SK-N-SH (cell line): Measurements from ENCODE around the gene NTSR2. TPM values are rescaled to one million over a fixed set of nuclear protein-coding genes. Genes with fewer than 3 reads are reported as not detected.

Experiments
- CHD2 ChIP-seq: fragments of 150-350 bp; IDR thresholded peaks from 2 replicates; pipeline ENCODE4 v1.6.1; 2018; ENCODE audit warnings: low read length; ENCODE audit not compliant: partially characterized antibody
- EP300 ChIP-seq, 2 experiments: IDR thresholded peaks; 2 replicates each; pipeline versions ENCODE4 v1.4.0 to v1.6.1; 2012; ENCODE audit warnings: borderline replicate concordance in 1 of 2, low read depth in 1 of 2, low read length in 1 of 2
- FOSL2 ChIP-seq: IDR thresholded peaks from 2 replicates; pipeline ENCODE4 v1.4.0; 2012; ENCODE audit warnings: low read depth, mild to moderate bottlenecking, moderate library complexity, borderline replicate concordance
- FOXJ3 ChIP-seq: sonication (generic); formaldehyde crosslinking; IDR thresholded peaks from 2 replicates; pipeline ENCODE4 v1.5.1; 2020; ENCODE audit warnings: mild to moderate bottlenecking, missing genetic modification reagents
- FOXM1 ChIP-seq: IDR thresholded peaks from 2 replicates; pipeline ENCODE4 v1.4.0; 2012; ENCODE audit warnings: low read depth, mild to moderate bottlenecking
- GABPA ChIP-seq: IDR thresholded peaks from 2 replicates; pipeline ENCODE4 v1.4.0; 2012; ENCODE audit warnings: low read depth, mild to moderate bottlenecking
- GATA2 ChIP-seq: sonication (generic); formaldehyde crosslinking; IDR thresholded peaks from 2 replicates; pipeline ENCODE4 v1.5.0; 2020; ENCODE audit warnings: mild to moderate bottlenecking, missing genetic modification reagents
- JUND ChIP-seq: IDR thresholded peaks from 2 replicates; pipeline ENCODE4 v1.4.0; 2012
- MAX ChIP-seq: IDR thresholded peaks from 2 replicates; pipeline ENCODE4 v1.4.0; 2012; ENCODE audit warnings: low read depth
- MEF2A ChIP-seq: IDR thresholded peaks from 2 replicates; pipeline ENCODE4 v1.4.0; 2012; ENCODE audit warnings: low read depth, borderline replicate concordance
- MXI1 ChIP-seq: IDR thresholded peaks from 2 replicates; pipeline ENCODE4 v1.6.1; 2012; ENCODE audit warnings: mild to moderate bottlenecking, low read depth, low read length, improper control_type of control experiment
- NRF1 ChIP-seq: IDR thresholded peaks from 2 replicates; pipeline ENCODE4 v1.6.1; 2012; ENCODE audit warnings: low read depth, mild to moderate bottlenecking, low read length
- PBX3 ChIP-seq: IDR thresholded peaks from 2 replicates; pipeline ENCODE4; 2012
- RAD21 ChIP-seq: IDR thresholded peaks from 2 replicates; pipeline ENCODE4 v1.6.1; 2012; ENCODE audit warnings: mild to moderate bottlenecking, low read length
- RCOR1 ChIP-seq: fragments of 150-350 bp; IDR thresholded peaks from 2 replicates; pipeline ENCODE4 v1.6.1; 2017; ENCODE audit warnings: antibody characterized with exemption, low read length
- REST ChIP-seq: IDR thresholded peaks from 2 replicates; pipeline ENCODE4 v1.6.1; 2012; ENCODE audit warnings: mild to moderate bottlenecking, low read depth, low read length, moderate library complexity
- RFX5 ChIP-seq: IDR thresholded peaks from 2 replicates; pipeline ENCODE4 v1.6.1; 2012; ENCODE audit warnings: mild to moderate bottlenecking, improper control_type of control experiment, low read length
- RXRA ChIP-seq: IDR thresholded peaks from 2 replicates; pipeline ENCODE4 v1.4.0; 2012; ENCODE audit warnings: low read depth, mild to moderate bottlenecking, borderline replicate concordance
- SIN3A ChIP-seq: IDR thresholded peaks from 2 replicates; pipeline ENCODE4 v1.6.1; 2012; ENCODE audit warnings: low read depth, mild to moderate bottlenecking, low read length, moderate library complexity, borderline replicate concordance
- SMC3 ChIP-seq: IDR thresholded peaks from 2 replicates; pipeline ENCODE4 v1.6.1; 2012; ENCODE audit warnings: low read depth, low read length, improper control_type of control experiment
- TAF1 ChIP-seq: IDR thresholded peaks from 2 replicates; pipeline ENCODE4 v1.6.1; 2012; ENCODE audit warnings: low read depth, mild to moderate bottlenecking, low read length, moderate library complexity, borderline replicate concordance
- TCF12 ChIP-seq: IDR thresholded peaks from 2 replicates; pipeline ENCODE4 v1.4.0; 2012
- TEAD4 ChIP-seq: IDR thresholded peaks from 2 replicates; pipeline ENCODE4 v1.4.0; 2012; ENCODE audit warnings: mild to moderate bottlenecking, borderline replicate concordance; ENCODE audit not compliant: insufficient read depth
- USF1 ChIP-seq: IDR thresholded peaks from 2 replicates; pipeline ENCODE4 v1.4.0; 2012; ENCODE audit warnings: low read depth, borderline replicate concordance
- YY1 ChIP-seq: IDR thresholded peaks from 2 replicates; pipeline ENCODE4 v1.4.0; 2012; ENCODE audit warnings: low read depth, mild to moderate bottlenecking
- polyA plus RNA-seq, 3 experiments: library from polyadenylated mRNA; depleted of rRNA; stranded (reverse); fragments of >200 nt; gene quantifications; 2 replicates each; pipeline ENCODE4 v1.2.3, GENCODE V29; 2012

The NTSR2 gene
- polyA plus RNA-seq, 1 of the 3 experiments (the other 2 are of a cell fraction), result not detected

GRCh38 chr2:11719230-11719977 is 49.4 kb upstream of the NTSR2 start (continued):
- TF ChIP-seq EP300 (IDR thresholded peaks at IDR 0.05; ENCODE audit: borderline replicate concordance in 1 of 2, low read depth in 1 of 2, low read length in 1 of 2) (peak in 1 of 2 experiments; percentile 94; a peak in 2 of 4 replicates), MXI1 (peak; percentile 80; the same call in 1 of the 2 replicates), TAF1 (no peak), SIN3A (no peak), YY1 (no peak), MEF2A (no peak), FOXM1 (no peak), PBX3 (no peak), TCF12 (peak; percentile 28; the same call in 1 of the 2 replicates), MAX (no peak), CHD2 (peak; percentile 85), REST (no peak), GATA2 (CRISPR knock-in tag) (peak; percentile 95), RCOR1 (peak; percentile 90), USF1 (no peak), RXRA (no peak), JUND (no peak), GABPA (no peak), SMC3 (peak; percentile 15; the same call in 1 of the 2 replicates), FOXJ3 (CRISPR knock-in tag) (peak; percentile 64; the same call in 1 of the 2 replicates), RAD21 (peak; percentile 35), TEAD4 (no peak; the same call in 1 of the 2 replicates), RFX5 (peak; percentile 57; the same call in 1 of the 2 replicates), NRF1 (no peak), FOSL2 (no peak)
